Posterior cingulate gyrus (tissue), 11 donors: ENCODE results near the gene MATN4.
"Not testable (repeated sequence)": the region's sequence is repeated elsewhere in the genome, so short reads cannot be mapped to it uniquely, and the experiment has no call there.

Experiments used
- DNase-seq, 10 donors: peaks; one replicate each; pipeline versions ENCODE4 v3.0.0 to v3.0.0-alpha.2; 2020 to 2021; ENCODE audit warnings: mixed read lengths in 3 of 10
- intact Hi-C: fragments of 100-400 bp; cut with DNase I; formaldehyde crosslinking; loops from one replicate; pipeline ENCODE4 v1.15.1; 2023

Gene MATN4, protein sequence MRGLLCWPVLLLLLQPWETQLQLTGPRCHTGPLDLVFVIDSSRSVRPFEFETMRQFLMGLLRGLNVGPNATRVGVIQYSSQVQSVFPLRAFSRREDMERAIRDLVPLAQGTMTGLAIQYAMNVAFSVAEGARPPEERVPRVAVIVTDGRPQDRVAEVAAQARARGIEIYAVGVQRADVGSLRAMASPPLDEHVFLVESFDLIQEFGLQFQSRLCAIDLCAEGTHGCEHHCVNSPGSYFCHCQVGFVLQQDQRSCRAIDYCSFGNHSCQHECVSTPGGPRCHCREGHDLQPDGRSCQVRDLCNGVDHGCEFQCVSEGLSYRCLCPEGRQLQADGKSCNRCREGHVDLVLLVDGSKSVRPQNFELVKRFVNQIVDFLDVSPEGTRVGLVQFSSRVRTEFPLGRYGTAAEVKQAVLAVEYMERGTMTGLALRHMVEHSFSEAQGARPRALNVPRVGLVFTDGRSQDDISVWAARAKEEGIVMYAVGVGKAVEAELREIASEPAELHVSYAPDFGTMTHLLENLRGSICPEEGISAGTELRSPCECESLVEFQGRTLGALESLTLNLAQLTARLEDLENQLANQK

DNA sequence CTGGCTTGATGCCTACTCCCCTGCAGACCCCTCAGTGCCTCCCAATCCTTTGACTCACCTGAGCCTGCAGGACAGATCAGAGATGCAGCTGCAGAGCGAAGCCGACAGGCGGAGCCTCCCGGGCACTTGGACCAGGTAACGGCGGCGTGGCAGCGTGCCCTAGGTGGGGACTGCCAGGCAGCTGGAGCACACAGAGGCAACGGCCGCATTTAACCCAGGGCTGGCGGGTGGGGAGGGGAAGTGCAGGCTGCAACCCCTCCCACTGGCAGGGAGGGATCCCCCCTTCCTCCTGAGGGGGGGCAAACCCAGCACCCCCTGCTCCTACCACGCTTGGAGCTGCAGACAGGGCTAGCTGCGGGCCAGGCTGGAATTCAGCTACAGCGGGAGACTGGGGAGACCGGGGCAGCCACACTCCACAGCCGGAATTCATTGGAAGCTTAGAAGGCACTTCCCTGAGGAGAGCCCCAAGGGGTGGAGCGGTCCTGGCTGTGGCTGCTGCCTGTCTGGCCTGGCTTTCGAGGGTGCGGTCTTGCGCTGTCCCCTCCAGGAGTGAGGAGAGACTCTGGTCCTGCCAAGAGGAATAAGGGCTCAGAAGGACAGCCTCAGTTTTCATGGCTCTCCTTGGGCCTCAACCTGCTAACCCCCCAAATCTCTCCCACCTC is at the start of gene MATN4:
Gene MATN4, minus strand, starts transcription at position 183 of the 662 bp plus-strand sequence. CDS start 2,717 bp downstream, outside the sequence.
- no peak for DNase-seq
- intact Hi-C loops: no loop called here

DNA sequence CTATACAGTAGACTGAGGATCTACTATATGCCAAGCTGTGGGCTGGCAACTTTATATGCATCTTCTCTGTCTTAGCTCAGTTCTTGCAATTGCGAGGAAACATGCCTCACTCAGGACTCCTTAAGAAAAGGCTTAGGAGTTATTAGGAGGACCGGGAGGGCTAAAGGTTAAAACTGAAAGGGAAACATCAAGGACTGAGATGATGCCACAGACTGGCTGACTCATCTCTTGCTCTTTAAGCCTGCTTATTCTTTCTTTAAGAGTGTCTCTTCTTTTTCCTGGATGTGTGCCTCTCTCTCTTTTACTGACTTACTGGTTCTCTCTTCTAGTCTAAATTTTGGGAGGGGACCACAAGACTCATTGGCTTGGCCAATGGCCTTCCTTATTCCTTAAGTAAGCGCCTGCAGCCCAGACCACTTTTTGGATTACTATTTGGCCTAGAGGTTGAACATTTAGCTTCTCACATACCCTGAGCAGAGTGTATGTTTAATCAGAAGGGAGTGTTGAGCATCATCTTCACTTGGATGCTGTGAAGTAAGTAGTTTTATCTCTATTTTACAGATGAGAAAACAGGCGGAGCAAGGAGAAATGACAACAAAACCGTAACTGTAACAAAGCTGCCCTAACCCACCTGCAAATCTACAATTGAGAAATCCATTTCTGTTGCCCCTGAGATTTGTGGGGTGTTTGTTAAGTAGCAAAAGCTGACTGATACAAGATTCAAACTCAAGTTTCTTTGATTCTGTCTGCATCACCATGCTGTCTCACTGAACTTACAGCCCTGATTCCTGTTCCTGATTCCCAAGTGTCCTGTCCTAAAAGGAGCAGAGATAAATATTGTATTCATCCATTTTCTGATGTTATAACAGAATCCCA is 47.3 kb upstream of the MATN4 start:
- DNase-seq: no peak
- intact Hi-C loops: no loop called here

DNA sequence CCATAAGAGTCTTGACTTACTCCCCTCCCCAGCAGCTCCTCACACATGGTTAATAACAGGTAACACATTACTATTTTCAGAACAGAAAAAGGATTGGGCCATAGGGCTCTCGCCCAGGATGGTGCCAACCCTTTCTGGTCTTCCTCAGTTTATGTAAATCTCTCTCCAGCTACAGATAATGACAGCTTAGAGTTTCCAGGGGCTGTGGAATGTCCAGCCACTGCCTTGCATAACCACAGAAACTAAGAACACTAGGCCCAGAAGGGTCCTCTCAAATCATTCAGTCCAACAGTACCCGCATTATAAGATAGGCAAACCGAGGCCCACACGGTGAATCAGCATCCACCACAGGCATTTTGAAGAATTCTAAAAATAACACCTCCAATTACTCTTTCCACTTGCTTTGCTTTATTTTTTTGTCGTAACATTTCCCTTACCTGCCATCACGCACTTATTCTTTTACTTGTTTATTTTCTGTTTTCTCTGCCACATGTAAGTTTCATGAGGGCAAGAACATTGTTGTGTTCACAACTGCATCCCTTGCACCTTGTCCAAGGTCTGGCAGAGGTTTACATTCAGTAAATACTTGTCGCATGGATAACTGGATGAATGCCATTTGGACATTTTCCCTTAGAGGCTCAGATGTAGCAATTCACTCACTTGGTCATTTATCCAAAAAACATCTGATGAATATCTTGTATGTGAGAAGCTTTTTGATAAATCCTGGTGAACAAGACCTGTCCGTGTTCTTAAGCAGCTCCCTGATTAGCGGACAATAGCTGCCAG is 46.5 kb upstream of the MATN4 start:
- intact Hi-C loops: no loop called here
- no peak for DNase-seq

DNA sequence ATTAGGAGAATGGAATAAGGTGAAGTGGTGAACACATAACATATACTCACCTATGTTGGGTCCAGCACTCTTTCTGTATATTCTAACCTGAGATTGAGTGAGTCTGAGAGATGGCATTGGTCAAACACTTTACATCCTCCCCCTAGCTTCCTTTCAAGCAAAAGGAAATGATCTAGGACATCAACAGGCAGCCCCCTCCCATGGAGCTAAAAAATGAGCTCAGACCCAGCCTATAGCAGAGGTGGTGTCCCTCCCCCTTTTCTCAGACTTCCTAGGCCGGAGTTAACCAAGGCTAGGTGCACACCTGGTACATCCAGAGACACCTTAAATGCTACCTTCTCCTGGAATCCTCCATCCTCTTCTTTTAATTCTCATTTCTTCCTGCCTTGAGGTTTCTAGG is 45.6 kb upstream of the MATN4 start:
- intact Hi-C loops: no loop called here
- no peak for DNase-seq

DNA sequence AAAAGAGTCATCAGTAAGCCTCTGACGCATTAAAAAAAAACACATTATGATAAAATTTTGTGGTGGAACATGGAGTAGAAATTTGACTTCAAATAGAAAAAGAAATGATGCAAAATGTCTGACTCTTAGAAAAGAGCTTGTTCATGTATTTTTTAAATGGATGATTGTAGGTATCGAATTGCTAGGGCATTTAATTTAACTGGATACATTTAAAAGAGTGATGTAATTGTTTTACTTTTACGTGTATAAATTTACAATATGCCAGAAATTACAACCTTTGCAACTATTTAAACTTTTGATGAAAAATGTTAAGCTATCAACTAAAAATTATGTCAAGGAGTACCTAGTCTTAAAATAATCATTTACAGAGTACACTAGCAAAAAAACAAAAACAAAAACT is 44.6 kb upstream of the MATN4 start:
- DNase-seq: no peak
- intact Hi-C loops: no loop called here

DNA sequence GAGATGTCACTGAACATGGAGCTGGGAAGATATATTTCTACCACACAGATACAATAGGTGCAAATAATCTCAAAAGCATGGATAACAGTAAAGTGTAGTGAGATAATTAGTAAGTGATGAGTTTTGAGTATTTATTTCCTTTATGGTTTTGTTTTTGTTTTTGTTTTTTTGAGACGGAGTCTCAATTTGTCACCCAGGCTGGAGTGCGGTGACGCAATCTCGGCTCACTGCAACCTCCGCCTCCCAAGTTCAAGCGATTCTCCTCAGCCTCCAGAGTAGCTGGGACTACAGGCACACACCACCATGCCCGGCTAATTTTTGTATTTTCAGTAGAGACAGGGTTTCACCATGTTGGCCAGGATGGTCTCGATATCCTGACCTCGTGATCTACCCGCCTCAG is 42.7 kb upstream of the MATN4 start:
- DNase-seq, intact Hi-C loops: not testable (repeated sequence)

DNA sequence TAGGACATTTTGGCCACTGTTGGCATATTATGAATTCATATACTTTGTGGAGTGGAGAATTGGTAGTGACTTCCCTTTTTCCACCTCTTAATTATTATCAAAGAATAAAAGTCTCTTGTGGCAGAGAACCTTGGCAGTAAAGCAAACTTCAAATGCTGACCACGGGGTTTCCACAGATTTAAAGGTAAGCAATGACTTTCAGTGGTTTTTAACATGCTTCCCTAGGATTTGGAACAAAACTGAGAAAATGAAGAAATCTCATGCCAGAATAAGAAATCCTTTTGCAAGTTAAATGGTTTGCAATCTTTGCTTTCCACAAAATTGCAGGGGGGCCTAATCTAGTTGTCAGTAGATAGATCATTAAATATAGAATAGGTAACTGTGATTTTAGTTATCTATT is 42.1 kb upstream of the MATN4 start:
- intact Hi-C loops: no loop called here
- no peak for DNase-seq

DNA sequence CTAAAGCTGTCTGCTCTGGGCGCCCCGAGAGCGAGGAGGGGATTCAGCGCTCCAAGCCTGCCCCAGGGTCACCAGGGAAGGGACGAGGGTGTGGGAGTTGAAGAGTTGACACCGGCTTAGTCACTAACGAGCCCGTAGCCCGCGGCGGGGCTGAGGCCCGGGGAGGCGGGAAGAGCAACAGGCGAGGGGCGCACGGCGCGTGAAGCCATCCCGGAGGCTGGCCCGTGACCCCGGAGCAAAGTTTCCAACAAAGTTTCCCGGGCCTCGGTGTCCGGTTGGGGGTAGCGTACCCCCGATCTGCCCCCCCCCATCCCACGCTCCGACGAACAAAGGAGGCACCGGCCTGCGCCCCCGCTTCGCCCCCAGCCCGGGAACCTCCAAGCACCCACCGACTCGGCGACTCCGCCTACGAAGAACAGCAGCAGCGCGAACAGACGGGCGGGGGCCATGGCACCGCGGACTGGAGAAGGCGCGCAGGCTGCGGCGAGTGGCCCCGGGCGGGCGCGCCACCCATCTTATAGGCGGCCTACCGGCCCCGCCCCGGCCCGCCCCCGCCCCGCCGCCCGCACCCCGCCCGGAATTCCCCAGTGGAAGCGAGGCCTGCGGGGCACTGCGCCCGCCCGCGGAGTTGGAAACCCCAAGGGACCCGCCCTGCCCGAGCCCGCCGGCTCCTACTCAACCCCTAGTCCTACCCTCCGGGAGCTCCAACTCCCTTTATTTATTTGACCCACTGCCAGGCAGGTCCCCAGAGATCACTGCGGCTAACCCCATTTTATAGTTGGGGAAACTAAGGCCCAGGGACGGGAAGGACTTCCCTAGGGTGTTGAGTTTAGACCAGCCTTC is 40.1 kb upstream of the MATN4 start, which contains the start of gene SDC4:
Gene SDC4, minus strand, starts transcription at position 489 of the 843 bp plus-strand sequence. Its CDS starts 40 bp downstream, at position 449.
- intact Hi-C loops: no loop called here
- DNase-seq: peak in 3 of 10 donors; percentile 34 to 88 (median 65)

DNA sequence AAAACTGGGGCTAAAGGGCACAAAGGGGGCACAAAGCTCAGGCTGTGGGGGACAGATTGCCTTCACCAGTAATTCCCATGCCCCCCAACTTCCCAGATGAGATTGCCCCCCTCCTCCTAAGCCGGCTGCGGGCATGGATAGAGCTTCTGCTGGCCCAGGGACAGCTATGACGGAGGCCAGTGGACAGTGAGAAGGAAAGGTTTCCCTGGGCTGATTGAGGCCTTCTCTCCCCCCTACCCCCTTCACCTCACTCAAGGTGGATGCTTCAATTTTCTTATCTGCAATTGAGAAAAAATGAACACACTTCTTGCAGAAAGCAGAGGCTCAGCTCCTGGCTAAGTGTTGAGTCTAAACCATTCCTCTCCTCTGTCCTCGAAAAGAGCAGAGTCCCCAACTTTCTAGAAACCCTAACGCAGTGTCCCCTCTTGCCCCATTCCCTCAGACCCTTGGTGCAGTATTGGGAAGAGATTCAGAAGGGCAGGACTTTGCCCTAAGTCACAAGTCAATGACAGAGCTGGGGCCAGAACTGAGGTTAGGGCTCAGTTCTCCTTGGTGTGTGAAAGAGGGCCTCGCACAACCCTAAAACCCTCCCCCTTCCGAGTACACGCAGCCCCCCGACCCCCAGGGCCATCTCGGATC is 39.3 kb upstream of the MATN4 start:
- DNase-seq: no peak
- intact Hi-C loops: no loop called here

DNA sequence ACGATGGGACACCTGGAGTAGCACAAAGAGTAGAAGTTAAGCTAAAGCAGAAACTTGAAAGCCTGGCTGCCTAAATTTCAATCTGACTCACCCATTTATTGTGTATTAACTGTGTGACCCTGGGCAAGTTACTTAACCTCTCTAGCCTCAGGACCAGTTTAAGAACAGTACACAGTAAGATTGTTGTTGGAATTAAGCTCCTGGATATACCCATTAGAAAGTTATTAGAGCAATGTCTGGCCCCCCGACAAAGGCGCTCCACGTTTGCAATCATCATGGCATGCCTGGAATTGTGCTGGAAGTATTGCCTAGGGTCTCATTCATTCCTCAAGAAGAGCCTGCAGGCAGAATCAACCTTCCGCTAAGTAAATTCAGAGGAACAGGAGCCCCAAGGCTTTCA is 38.8 kb upstream of the MATN4 start:
- DNase-seq: no peak
- intact Hi-C loops: no loop called here

DNA sequence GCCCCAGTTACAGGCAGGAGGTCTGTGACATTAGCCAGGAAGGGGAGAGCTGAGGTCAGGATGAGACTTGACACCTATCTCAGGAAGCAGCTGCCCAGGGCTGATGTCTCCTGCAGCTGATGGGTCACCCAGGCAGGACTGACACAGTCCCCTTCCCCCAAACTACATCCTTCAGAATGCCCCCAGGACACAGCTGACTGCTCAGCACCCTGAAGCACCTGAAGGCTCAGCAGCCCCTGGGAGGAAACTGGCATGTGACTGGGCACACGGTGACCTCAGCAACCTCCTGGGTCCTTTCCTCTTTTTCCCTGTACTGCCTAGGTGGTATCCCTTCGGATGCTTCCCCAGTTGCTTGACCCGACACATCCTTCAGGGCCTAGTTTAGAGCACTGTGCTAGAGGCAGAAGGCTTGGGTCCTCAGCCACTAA is 38.2 kb upstream of the MATN4 start:
- DNase-seq: no peak
- intact Hi-C loops: no loop called here

DNA sequence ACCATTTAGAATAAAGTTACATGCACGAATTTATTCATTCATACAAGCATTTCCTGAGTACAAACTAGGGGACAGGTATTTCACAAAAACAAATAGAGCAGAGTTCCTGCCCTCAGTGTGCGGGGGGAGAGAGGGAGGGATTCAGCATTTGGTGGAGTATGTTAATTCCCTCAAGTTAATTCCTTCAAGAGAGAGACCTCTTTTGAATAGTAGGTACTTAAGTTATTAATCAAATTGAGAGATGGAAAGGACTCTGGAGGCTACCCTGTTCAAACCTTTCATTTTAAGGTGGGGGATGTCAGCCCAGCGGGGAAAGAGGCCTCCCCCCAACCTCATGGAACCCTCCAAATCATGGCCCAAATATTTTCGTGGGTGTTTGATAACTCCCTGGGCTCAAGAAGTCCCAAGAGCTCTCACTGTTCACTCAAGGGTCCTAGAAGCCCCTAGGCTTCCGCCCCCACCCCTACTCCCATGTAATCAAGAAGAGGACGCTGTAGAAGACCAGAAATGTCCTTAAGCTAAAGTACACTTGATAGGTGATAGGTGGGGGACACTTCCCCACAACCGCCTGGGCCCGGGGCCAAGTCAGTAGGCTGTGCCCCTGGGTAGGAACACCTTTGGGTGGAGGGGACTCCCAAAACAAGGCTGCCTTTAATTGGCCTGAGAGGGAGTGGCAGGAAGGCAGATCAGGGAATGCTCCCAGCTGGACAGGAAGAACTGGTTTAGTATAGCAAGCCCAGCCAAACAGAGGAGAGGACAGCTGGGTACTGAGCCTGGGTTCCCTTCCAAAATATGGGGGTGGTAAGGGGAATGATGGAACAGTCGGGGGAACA is 37.2 kb upstream of the MATN4 start:
- intact Hi-C loops: no loop called here
- no peak for DNase-seq

DNA sequence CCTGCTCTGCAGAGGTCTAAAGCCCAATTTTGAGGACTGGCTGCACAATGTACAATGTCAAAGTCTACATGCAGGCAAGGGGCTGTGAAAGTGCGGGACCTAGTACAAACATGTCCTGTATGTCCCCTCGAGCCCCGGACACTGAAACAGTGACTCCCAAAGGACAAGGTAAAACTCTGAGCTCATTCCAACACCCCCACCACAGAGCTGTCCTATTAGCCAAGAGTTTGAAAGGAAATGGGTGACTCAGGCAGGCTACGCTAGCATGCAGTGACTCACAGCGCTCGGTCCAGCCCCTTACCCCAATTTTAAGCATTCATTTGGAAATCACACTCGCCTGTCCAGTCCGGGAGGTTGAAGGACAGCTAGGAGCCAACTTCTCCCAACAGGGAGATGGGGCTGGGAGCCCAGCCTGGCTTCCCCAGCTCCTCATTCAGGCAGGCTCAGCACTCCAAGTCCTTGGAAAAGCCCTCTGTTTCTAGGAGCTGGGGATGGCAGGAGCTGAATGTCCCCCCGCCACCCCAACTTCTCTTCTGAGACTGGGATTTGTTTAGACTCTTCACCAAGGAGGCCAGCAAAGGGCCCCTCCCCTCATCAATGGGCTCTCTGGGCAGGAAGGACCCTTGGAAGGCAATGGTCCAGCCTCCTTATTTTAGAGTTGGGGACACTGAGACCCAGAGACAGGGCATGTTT is 36.2 kb upstream of the MATN4 start:
- peak in 3 of 10 donors; percentile 34 to 76 (median 51) for DNase-seq
- intact Hi-C loops: no loop called here

DNA sequence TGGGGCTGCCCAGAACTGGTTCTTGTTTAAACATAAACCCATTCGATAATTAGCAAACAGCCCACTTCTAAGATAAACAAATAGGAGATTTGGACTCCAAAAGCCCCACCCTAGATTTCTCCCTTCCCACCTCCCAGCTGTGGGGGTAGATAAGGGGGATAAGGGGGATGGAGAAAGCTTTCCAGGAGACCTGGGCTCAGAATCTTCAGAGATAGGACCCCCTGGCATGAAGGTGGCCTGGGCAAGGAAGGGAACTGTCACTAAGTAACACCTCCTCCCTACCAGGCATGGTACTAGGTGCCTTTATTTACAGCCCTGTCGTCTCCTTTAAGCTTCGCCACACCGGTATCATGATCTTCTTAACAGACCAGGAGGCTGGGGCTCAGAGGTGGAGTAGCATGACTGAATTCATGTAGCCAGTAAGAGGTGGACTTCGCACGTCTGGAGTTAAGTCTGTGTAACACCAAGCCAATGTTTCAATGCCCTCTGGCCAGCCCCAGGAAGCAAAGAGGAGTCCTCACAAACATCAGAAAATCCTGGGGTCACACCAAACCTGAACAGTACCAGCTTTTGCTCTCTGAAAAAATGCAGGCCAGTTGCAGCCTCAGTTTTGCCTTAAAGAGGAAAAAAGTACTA is 35.6 kb upstream of the MATN4 start:
- DNase-seq: no peak
- intact Hi-C loops: no loop called here

DNA sequence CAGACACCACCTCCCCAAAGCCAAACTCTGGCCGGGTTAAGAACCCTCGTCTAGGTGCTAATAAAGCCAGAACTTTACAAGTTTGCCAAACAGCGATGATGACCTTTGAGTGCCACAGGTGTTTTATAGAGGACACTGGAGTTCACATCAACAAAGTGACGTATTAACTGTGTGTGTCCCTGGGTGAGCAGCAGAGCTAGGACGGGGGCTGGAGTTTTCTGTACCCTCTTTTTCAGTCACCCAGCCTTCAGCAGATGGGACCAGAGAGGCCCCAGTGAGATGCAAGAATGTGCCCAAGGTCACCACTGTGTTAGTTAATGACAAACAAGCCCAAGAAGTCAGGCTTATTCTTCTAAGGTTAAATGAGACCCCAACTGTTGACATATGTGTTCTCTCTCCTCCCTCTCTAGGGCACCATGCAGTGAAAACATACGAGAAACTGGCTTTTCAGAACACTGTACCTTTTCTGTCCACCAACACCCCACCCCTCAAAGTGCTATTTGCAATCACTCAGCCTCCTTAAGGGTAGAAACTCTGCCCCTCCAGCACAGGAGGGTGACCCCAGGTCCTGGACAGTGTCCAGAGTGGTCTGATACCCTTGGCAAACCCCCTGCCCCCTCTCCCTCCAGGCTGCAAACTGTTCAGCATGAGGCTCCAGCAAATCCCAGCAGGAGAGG is 34.9 kb upstream of the MATN4 start:
- no peak for DNase-seq

More for the DNA sequence above, 34.9 kb upstream of the MATN4 start:
- intact Hi-C loops: no loop called here
